ENCODE measurements around the gene LRCH1.

GRCh38 chr13:46509981-46510380 is 43.0 kb upstream of the LRCH1 start:
- TF ChIP-seq POLR2A (IDR thresholded peaks at IDR 0.05; ENCODE audit: low read length), result no peak
- TF ChIP-seq GATA1 (IDR thresholded peaks at IDR 0.05; ENCODE audit: low read depth, low read length), result no peak

All from erythroblast (primary cell).